ENCODE measurements around the gene RBM42. TPM values are rescaled to one million over a fixed set of nuclear protein-coding genes. Genes with fewer than 3 reads are reported as not detected.

Gene RBM42
- total and polyA plus RNA-seq, 2 of the 13 experiments (the other 11 are each of a cell fraction or from before 2014, with no cell fraction given) = 27.2 to 55.3 TPM

DNA sequence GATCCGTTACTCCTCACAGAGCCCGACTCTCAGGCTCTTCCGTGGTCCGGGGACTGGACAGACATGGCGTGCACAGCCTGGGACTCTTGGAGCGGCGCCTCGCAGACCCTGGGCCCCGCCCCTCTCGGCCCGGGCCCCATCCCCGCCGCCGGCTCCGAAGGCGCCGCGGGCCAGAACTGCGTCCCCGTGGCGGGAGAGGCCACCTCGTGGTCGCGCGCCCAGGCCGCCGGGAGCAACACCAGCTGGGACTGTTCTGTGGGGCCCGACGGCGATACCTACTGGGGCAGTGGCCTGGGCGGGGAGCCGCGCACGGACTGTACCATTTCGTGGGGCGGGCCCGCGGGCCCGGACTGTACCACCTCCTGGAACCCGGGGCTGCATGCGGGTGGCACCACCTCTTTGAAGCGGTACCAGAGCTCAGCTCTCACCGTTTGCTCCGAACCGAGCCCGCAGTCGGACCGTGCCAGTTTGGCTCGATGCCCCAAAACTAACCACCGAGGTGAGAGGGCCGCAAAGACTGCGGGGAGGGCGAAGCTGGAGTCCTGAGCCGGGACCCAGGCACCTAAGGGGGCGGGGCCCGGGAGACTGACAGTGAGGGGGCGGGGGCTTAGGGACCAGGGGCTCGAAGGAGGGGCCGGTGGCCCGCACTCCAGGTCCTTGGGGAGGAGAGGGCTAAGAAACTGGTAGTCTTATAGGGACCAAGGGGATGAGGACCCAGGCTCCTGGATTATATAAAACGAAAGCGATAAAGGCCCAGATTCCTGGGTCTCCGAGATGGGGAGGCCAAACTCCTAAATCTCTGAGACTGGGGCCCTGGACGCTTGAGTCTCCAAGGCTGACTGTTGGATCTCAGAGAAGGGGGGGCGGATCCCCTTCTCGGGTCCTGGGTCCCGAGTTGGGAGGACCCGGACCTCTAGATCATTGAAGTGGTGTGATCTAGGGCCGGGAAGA is 14.7 kb downstream of the RBM42 start (continued):
- TF ChIP-seq CREB1 (IDR thresholded peaks at IDR 0.05) = no peak
- TF ChIP-seq CREB1 (CRISPR knock-in tag; IDR thresholded peaks at IDR 0.05) = no peak
- TF ChIP-seq HNRNPH1 (optimal IDR thresholded peaks at IDR 0.05; ENCODE audit: low read depth, low read length) = no peak
- no peak for TF ChIP-seq MAZ (IDR thresholded peaks at IDR 0.05; ENCODE audit: borderline replicate concordance, low read depth, low read length)
- peak; percentile 73; the same call in 1 of the 2 replicates for TF ChIP-seq MAZ (CRISPR knock-in tag; IDR thresholded peaks at IDR 0.05; ENCODE audit: low read depth)
- TF ChIP-seq JUND (CRISPR knock-in tag; IDR thresholded peaks at IDR 0.05) = 0 out of 2 replicates have a peak, but pooled peaks have one; percentile 43
- peak in 1 of 2 experiments; percentile 47; a peak in 1 of 4 replicates for TF ChIP-seq REST (IDR thresholded peaks at IDR 0.05; ENCODE audit: borderline replicate concordance in 1 of 2, low read depth in 1 of 2, low read length in 2 of 2)
- no peak; the same call in 1 of the 2 replicates for TF ChIP-seq KDM3A (CRISPR knock-in tag; IDR thresholded peaks at IDR 0.05; ENCODE audit: low read depth)
- TF ChIP-seq, protein P1, sequence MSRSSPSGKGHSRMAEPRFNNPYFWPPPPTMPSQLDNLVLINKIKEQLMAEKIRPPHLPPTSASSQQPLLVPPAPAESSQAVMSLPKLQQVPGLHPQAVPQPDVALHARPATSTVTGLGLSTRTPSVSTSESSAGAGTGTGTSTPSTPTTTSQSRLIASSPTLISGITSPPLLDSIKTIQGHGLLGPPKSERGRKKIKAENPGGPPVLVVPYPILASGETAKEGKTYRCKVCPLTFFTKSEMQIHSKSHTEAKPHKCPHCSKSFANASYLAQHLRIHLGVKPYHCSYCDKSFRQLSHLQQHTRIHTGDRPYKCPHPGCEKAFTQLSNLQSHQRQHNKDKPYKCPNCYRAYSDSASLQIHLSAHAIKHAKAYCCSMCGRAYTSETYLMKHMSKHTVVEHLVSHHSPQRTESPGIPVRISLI (CRISPR knock-in tag; IDR thresholded peaks at IDR 0.05; ENCODE audit: borderline replicate concordance) = 0 out of 2 replicates have a peak, but pooled peaks have one; percentile 16
- TF ChIP-seq MIXL1 (CRISPR knock-in tag; IDR thresholded peaks at IDR 0.05) = peak; percentile 17; the same call in 1 of the 2 replicates
- TF ChIP-seq E2F1 (CRISPR knock-in tag; IDR thresholded peaks at IDR 0.05) = peak; percentile 76; the same call in 1 of the 2 replicates
- TF ChIP-seq ZNF543 (CRISPR knock-in tag; IDR thresholded peaks at IDR 0.05) = peak; percentile 50; the same call in 1 of the 2 replicates
- TF ChIP-seq, protein P2, sequence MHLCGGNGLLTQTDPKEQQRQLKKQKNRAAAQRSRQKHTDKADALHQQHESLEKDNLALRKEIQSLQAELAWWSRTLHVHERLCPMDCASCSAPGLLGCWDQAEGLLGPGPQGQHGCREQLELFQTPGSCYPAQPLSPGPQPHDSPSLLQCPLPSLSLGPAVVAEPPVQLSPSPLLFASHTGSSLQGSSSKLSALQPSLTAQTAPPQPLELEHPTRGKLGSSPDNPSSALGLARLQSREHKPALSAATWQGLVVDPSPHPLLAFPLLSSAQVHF (CRISPR knock-in tag; IDR thresholded peaks at IDR 0.05) = peak; percentile 94
- no peak for TF ChIP-seq TEAD2 (CRISPR knock-in tag; IDR thresholded peaks at IDR 0.05)
- peak; percentile 34; the same call in 1 of the 2 replicates for TF ChIP-seq JDP2 (CRISPR knock-in tag; IDR thresholded peaks at IDR 0.05; ENCODE audit: borderline replicate concordance)
- TF ChIP-seq ZNF276 (CRISPR knock-in tag; IDR thresholded peaks at IDR 0.05; ENCODE audit: low read depth) = peak; percentile 75; the same call in 1 of the 2 replicates
- TF ChIP-seq ZFP82 (CRISPR knock-in tag; IDR thresholded peaks at IDR 0.05; ENCODE audit: borderline replicate concordance) = no peak
- TF ChIP-seq, protein P3, sequence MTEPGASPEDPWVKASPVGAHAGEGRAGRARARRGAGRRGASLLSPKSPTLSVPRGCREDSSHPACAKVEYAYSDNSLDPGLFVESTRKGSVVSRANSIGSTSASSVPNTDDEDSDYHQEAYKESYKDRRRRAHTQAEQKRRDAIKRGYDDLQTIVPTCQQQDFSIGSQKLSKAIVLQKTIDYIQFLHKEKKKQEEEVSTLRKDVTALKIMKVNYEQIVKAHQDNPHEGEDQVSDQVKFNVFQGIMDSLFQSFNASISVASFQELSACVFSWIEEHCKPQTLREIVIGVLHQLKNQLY (CRISPR knock-in tag; IDR thresholded peaks at IDR 0.05) = no peak; the same call in 1 of the 2 replicates
- no peak for TF ChIP-seq SRSF1 (optimal IDR thresholded peaks at IDR 0.05; ENCODE audit: low read depth, low read length)
